SU-DHL-6 (cell line): ENCODE results near the gene CD2.

Experiments
- H2AFZ ChIP-seq: fragments of 200-600 bp; sonication (generic); 2 replicates; pipeline ENCODE4 v1.6.1; 2014; ENCODE audit warnings: low read depth, mild to moderate bottlenecking, moderate library complexity, mixed read lengths, antibody characterized with exemption, low read length; ENCODE audit not compliant: severe bottlenecking
- H3F3A ChIP-seq: fragments of 200-600 bp; shearing (Covaris generic); 2 replicates; pipeline ENCODE4 v1.6.0; 2016; ENCODE audit warnings: antibody characterized with exemption, mild to moderate bottlenecking; ENCODE audit not compliant: insufficient read depth
- H3K27ac ChIP-seq: fragments of 200-600 bp; sonication (generic); 2 replicates; pipeline ENCODE4 v1.5.1; 2016; ENCODE audit warnings: low read depth, mild to moderate bottlenecking, low read length, moderate library complexity, mixed read lengths
- H3K27me3 ChIP-seq: fragments of 200-600 bp; sonication (generic), shearing (Covaris generic); 2 replicates; pipeline ENCODE4 v1.6.0; 2014; ENCODE audit warnings: mild to moderate bottlenecking, low read length
- H3K36me3 ChIP-seq: fragments of 200-600 bp; sonication (generic); 2 replicates; pipeline ENCODE4 v1.6.1; 2014; ENCODE audit warnings: mild to moderate bottlenecking, low read length, mixed read lengths
- H3K4me2 ChIP-seq: fragments of 300-600, 200-600 bp; shearing (Covaris generic), sonication (generic); 2 replicates; pipeline ENCODE4 v1.6.0; 2014; ENCODE audit warnings: low read length, low read depth, mild to moderate bottlenecking; ENCODE audit not compliant: poor library complexity, severe bottlenecking
- H3K4me3 ChIP-seq: fragments of 200-600 bp; sonication (generic); 2 replicates; pipeline ENCODE4 v1.5.1; 2014; ENCODE audit warnings: antibody characterized with exemption, low read length, mild to moderate bottlenecking, mixed read lengths; ENCODE audit not compliant: insufficient read depth, poor library complexity, severe bottlenecking
- H3K79me2 ChIP-seq: fragments of 200-600 bp; sonication (generic); 2 replicates; pipeline ENCODE4 v1.6.1; 2014; ENCODE audit warnings: mild to moderate bottlenecking, low read length, moderate library complexity; ENCODE audit not compliant: insufficient read depth
- H3K9ac ChIP-seq: fragments of 200-600 bp; sonication (generic); 2 replicates; pipeline ENCODE4 v1.7.0; 2014; ENCODE audit warnings: mild to moderate bottlenecking, low read length
- H3K9me2 ChIP-seq: fragments of 200-600 bp; sonication (generic); replicated peaks from 2 replicates; pipeline ENCODE4 v1.6.1; 2014; ENCODE audit warnings: low read length; ENCODE audit not compliant: insufficient read depth
- H3K9me3 ChIP-seq: fragments of 200-600 bp; sonication (generic); 2 replicates; pipeline ENCODE4 v1.6.1; 2014; ENCODE audit warnings: low read length, mixed read lengths; ENCODE audit not compliant: insufficient read depth
- H4K20me1 ChIP-seq: fragments of 200-600 bp; sonication (generic); 2 replicates; pipeline ENCODE4 v1.6.1; 2014; ENCODE audit warnings: low read depth, mild to moderate bottlenecking, antibody characterized with exemption, low read length, moderate library complexity, mixed read lengths
- CTCF ChIP-seq: fragments of 200-600 bp; sonication (generic); IDR thresholded peaks from one replicate; pipeline ENCODE4 v1.5.1; 2017; ENCODE audit warnings: antibody characterized with exemption, mild to moderate bottlenecking, low read length, moderate library complexity; ENCODE audit not compliant: insufficient read depth, poor library complexity, severe bottlenecking
- EZH2phosphoT487 ChIP-seq: fragments of 200-600 bp; sonication (generic), shearing (Covaris generic); conservative IDR thresholded peaks from 2 replicates; pipeline ENCODE4 v1.6.1; 2018; ENCODE audit warnings: mild to moderate bottlenecking, antibody characterized with exemption, low read length, moderate library complexity, mixed read lengths

Gene CD2

DNA sequence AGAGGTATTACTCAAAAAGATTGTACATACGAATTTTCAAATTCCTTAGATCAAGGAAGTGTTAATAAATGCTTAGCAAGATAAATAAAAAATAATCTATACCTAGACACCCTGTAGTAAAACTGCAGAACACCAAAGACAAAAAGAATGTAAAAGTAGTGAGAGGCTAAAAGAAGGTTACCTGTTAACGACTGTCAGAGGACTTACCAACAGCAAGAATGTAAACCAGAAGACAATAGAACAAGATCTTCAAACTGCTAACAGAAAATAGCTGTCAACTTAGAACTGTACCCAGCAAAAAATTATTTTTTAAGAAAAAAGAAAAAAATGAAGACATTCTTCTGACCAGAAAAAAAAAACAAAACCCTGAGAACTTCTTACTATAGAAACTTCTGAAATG, 51.2 kb downstream of the CD2 start:
- no peak overlapping the region for H3K4me2 ChIP-seq

GRCh38 chr1:116806245-116806644, 52.0 kb downstream of the CD2 start:
- Histone ChIP-seq H4K20me1 (no peaks in the 10 kb centered on the region), H3K27me3 (no peaks in the 10 kb centered on the region), H3K36me3 (no peaks in the 10 kb centered on the region), H3K9me3 (no peaks in the 10 kb centered on the region), H3K79me2 (no peaks in the 10 kb centered on the region), H3K4me2 (no peak overlapping the region), H3K27ac (no peak overlapping the region), H2AFZ (no peak overlapping the region), H3K9me2 (no peaks in the 10 kb centered on the region), H3K9ac (no peak overlapping the region), H3K4me3 (no peak overlapping the region), H3F3A (no peaks in the 10 kb centered on the region)
- no peak for TF ChIP-seq EZH2phosphoT487
- no peak for TF ChIP-seq CTCF

More for the DNA sequence above, 51.2 kb downstream of the CD2 start:
- H3K9me3 ChIP-seq: no peaks in the 10 kb centered on the region
- no peaks in the 10 kb centered on the region for H3K9me2 ChIP-seq
- H3K36me3 ChIP-seq: no peaks in the 10 kb centered on the region
- no peak overlapping the region for H3K9ac ChIP-seq
- H3K79me2 ChIP-seq: no peaks in the 10 kb centered on the region
- H4K20me1 ChIP-seq: no peaks in the 10 kb centered on the region
- H3K27ac ChIP-seq: no peak overlapping the region
- no peaks in the 10 kb centered on the region for H3K27me3 ChIP-seq
- no peaks in the 10 kb centered on the region for H3F3A ChIP-seq
- H2AFZ ChIP-seq: no peak overlapping the region
- TF ChIP-seq CTCF (no peak), EZH2phosphoT487 (no peak)
- no peak overlapping the region for H3K4me3 ChIP-seq

GRCh38 chr1:116806671-116807070, 52.4 kb downstream of the CD2 start:
- Histone ChIP-seq H3K9me3 (no peaks in the 10 kb centered on the region), H3K79me2 (no peaks in the 10 kb centered on the region), H3K4me3 (no peak overlapping the region), H3K4me2 (no peak overlapping the region), H3K36me3 (no peaks in the 10 kb centered on the region), H3K27me3 (no peaks in the 10 kb centered on the region), H3K9ac (no peak overlapping the region), H3F3A (no peaks in the 10 kb centered on the region), H4K20me1 (no peaks in the 10 kb centered on the region), H3K9me2 (no peaks in the 10 kb centered on the region), H2AFZ (no peak overlapping the region), H3K27ac (no peak overlapping the region)
- TF ChIP-seq CTCF (no peak), EZH2phosphoT487 (no peak)
